ENCODE data around the gene PRPS2.

DNA sequence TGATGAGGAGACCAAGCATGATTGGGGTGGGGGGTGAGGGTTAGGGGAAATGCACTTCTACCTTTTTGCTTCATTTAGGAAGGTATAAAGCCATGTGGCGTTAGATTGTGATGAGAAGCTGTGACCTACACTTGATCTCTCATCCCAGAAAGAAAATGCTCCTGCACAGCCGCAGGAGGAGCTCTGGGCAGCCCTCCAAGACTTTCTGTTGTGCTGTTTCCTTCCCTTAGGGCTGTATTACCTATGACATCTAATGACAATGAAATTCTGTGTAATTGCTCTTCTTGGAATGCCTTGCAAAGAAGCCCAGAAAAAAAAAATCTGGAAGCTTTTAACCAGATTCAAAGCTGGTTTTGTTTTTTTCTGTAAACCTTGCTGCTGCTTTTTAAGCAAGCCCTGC lies 13.4 kb downstream of the PRPS2 start:
- TF ChIP-seq, protein P1, sequence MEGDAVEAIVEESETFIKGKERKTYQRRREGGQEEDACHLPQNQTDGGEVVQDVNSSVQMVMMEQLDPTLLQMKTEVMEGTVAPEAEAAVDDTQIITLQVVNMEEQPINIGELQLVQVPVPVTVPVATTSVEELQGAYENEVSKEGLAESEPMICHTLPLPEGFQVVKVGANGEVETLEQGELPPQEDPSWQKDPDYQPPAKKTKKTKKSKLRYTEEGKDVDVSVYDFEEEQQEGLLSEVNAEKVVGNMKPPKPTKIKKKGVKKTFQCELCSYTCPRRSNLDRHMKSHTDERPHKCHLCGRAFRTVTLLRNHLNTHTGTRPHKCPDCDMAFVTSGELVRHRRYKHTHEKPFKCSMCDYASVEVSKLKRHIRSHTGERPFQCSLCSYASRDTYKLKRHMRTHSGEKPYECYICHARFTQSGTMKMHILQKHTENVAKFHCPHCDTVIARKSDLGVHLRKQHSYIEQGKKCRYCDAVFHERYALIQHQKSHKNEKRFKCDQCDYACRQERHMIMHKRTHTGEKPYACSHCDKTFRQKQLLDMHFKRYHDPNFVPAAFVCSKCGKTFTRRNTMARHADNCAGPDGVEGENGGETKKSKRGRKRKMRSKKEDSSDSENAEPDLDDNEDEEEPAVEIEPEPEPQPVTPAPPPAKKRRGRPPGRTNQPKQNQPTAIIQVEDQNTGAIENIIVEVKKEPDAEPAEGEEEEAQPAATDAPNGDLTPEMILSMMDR (conservative IDR thresholded peaks at IDR 0.05; ENCODE audit: low read length), result no peak
- TF ChIP-seq EZH2phosphoT487 (IDR thresholded peaks at IDR 0.05; ENCODE audit: borderline replicate concordance), result no peak

Data from Loucy (cell line).